ENCODE results near the gene PLXNA1.

The PLXNA1 gene

GRCh38 chr3:126987596-126987995 lies 4.7 kb downstream of the PLXNA1 start:
- DNase-seq (ENCODE audit: low read depth): no peak

- no peak for DNase-seq (ENCODE audit: low read depth)
Measured at GRCh38 chr3:126988451-126989021, 5.6 kb downstream of the PLXNA1 start.

GRCh38 chr3:126989316-126990023 lies 6.6 kb downstream of the PLXNA1 start:
- DNase-seq (ENCODE audit: low read depth): no peak

- DNase-seq (ENCODE audit: low read depth): no peak
Measured at GRCh38 chr3:126990024-126990700, 7.2 kb downstream of the PLXNA1 start.

GRCh38 chr3:126990890-126991289 lies 8.0 kb downstream of the PLXNA1 start:
- no peak for DNase-seq (ENCODE audit: low read depth)

GRCh38 chr3:126991366-126992200 lies 8.7 kb downstream of the PLXNA1 start:
- DNase-seq (ENCODE audit: low read depth): no peak

GRCh38 chr3:126992216-126992615 lies 9.3 kb downstream of the PLXNA1 start:
- no peak for DNase-seq (ENCODE audit: low read depth)

- DNase-seq (ENCODE audit: low read depth): no peak
Measured at GRCh38 chr3:126992776-126993175, 9.9 kb downstream of the PLXNA1 start.

GRCh38 chr3:126993436-126993835 lies 10.5 kb downstream of the PLXNA1 start:
- no peak for DNase-seq (ENCODE audit: low read depth)

GRCh38 chr3:126994661-126995245 lies 11.8 kb downstream of the PLXNA1 start:
- no peak for DNase-seq (ENCODE audit: low read depth)

- DNase-seq (ENCODE audit: low read depth): no peak
Measured at GRCh38 chr3:126995254-126995780, 12.4 kb downstream of the PLXNA1 start.

- no peak for DNase-seq (ENCODE audit: low read depth)
Measured at GRCh38 chr3:126995926-126996512, 13.1 kb downstream of the PLXNA1 start.

GRCh38 chr3:126996905-126997304 lies 14.0 kb downstream of the PLXNA1 start:
- no peak for DNase-seq (ENCODE audit: low read depth)

GRCh38 chr3:126997455-126998038 lies 14.6 kb downstream of the PLXNA1 start:
- DNase-seq (ENCODE audit: low read depth): no peak

- DNase-seq (ENCODE audit: low read depth): no peak
Measured at GRCh38 chr3:126998320-126998719, 15.4 kb downstream of the PLXNA1 start.

- no peak for DNase-seq (ENCODE audit: low read depth)
Measured at GRCh38 chr3:126998728-126999127, 15.8 kb downstream of the PLXNA1 start.

- no peak for DNase-seq (ENCODE audit: low read depth)
Measured at GRCh38 chr3:126999383-126999782, 16.5 kb downstream of the PLXNA1 start.

GRCh38 chr3:127000119-127000518 lies 17.2 kb downstream of the PLXNA1 start:
- DNase-seq (ENCODE audit: low read depth): no peak

GRCh38 chr3:127000761-127001160 lies 17.8 kb downstream of the PLXNA1 start:
- no peak for DNase-seq (ENCODE audit: low read depth)

GRCh38 chr3:127001486-127002194 lies 18.7 kb downstream of the PLXNA1 start:
- DNase-seq (ENCODE audit: low read depth): no peak

Measured in HS-27A (cell line).